ENCODE data around the gene FGF18.

GRCh38 chr5:171499611-171500010 is 80.2 kb downstream of the FGF18 start:
- no peak for TF ChIP-seq ZBED1 (IDR thresholded peaks at IDR 0.05; ENCODE audit: borderline replicate concordance)
- no peak for TF ChIP-seq ZNF274 (IDR thresholded peaks at IDR 0.05; ENCODE audit: insufficient read depth, insufficient read length)
- no peak for TF ChIP-seq SIN3A (IDR thresholded peaks at IDR 0.05; ENCODE audit: low read depth, low read length)
- TF ChIP-seq FOXM1 (IDR thresholded peaks at IDR 0.05; ENCODE audit: low read depth, low read length) = no peak
- TF ChIP-seq POLR2A (IDR thresholded peaks at IDR 0.05; ENCODE audit: low read depth, low read length) = no peak
- no peak for TF ChIP-seq STAT1 (conservative IDR thresholded peaks at IDR 0.05)
- TF ChIP-seq, protein P1, sequence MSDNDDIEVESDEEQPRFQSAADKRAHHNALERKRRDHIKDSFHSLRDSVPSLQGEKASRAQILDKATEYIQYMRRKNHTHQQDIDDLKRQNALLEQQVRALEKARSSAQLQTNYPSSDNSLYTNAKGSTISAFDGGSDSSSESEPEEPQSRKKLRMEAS (IDR thresholded peaks at IDR 0.05; ENCODE audit: low read depth, low read length) = no peak
- TF ChIP-seq RAD21 (IDR thresholded peaks at IDR 0.05; ENCODE audit: insufficient read depth, low read depth, low read length) = no peak
- TF ChIP-seq SRF (IDR thresholded peaks at IDR 0.05; ENCODE audit: low read depth in 2 of 2, low read length in 2 of 2) = no peak
- TF ChIP-seq ZNF384 (IDR thresholded peaks at IDR 0.05; ENCODE audit: borderline replicate concordance, low read depth, low read length) = no peak
- TF ChIP-seq CREM (IDR thresholded peaks at IDR 0.05; ENCODE audit: low read depth) = no peak
- no peak for TF ChIP-seq MXI1 (IDR thresholded peaks at IDR 0.05; ENCODE audit: low read depth, low read length)
- TF ChIP-seq, protein P2, sequence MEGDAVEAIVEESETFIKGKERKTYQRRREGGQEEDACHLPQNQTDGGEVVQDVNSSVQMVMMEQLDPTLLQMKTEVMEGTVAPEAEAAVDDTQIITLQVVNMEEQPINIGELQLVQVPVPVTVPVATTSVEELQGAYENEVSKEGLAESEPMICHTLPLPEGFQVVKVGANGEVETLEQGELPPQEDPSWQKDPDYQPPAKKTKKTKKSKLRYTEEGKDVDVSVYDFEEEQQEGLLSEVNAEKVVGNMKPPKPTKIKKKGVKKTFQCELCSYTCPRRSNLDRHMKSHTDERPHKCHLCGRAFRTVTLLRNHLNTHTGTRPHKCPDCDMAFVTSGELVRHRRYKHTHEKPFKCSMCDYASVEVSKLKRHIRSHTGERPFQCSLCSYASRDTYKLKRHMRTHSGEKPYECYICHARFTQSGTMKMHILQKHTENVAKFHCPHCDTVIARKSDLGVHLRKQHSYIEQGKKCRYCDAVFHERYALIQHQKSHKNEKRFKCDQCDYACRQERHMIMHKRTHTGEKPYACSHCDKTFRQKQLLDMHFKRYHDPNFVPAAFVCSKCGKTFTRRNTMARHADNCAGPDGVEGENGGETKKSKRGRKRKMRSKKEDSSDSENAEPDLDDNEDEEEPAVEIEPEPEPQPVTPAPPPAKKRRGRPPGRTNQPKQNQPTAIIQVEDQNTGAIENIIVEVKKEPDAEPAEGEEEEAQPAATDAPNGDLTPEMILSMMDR (IDR thresholded peaks at IDR 0.05 in 2 of 3, conservative IDR thresholded peaks at IDR 0.05 in 1 of 3; ENCODE audit: control insufficient read depth in 2 of 3, extremely low read depth in 1 of 3, insufficient read depth in 1 of 3, low read depth in 3 of 3, low read length in 3 of 3) = no peak
